IMR-90 (cell line): Measurements from ENCODE around the gene LENG1. TPM values are rescaled to one million over a fixed set of nuclear protein-coding genes. Genes with fewer than 3 reads are reported as not detected.
A peak's percentile ranks its signal among the peaks of the same experiment; 100 is the strongest.

Experiments
- ATAC-seq: fragments of 200-7000 bp; cut with Tn5 transposase; 2 replicates; pipeline ENCODE4 v1.9.1; 2020; ENCODE audit warnings: low read depth, mild to moderate bottlenecking, moderate library complexity
- BruUV-seq: library from RNA; stranded (reverse); fragments of 400-500 nt; replicated peaks from 2 replicates; lab custom pipeline; 2021; lab: Mats Ljungman, UMichigan
- CTCF ChIA-PET: fragments of 300-600 bp; formaldehyde crosslinking; extraction: SDS; loops from one replicate; lab custom pipeline; 2021; ENCODE audit warnings: antibody characterized with exemption; lab: Yijun Ruan, JAX
- POLR2A ChIA-PET: fragments of 300-600 bp; sonication (Branson Sonifier 250); formaldehyde crosslinking; loops from one replicate; lab custom pipeline; 2022; ENCODE audit warnings: antibody characterized with exemption; ENCODE audit not compliant: unreplicated experiment; lab: Charles Lee
- DNase-seq: peaks from one replicate; pipeline ENCODE4 v3.0.0; 2013
- H2AFZ ChIP-seq: replicated peaks from 2 replicates; pipeline ENCODE3; 2013; ENCODE audit warnings: low read length, mild to moderate bottlenecking; ENCODE audit not compliant: poor library complexity
- H2AK5ac ChIP-seq: 2 replicates; pipeline ENCODE4 v1.6.1; 2013; ENCODE audit warnings: low read depth, low read length, inconsistent platforms
- H2AK9ac ChIP-seq: replicated peaks from 2 replicates; pipeline ENCODE3; 2013; ENCODE audit warnings: mild to moderate bottlenecking, low read depth, low read length, moderate library complexity; ENCODE audit not compliant: poor library complexity
- H2BK120ac ChIP-seq: 2 replicates; pipeline ENCODE4 v1.6.1; 2013; ENCODE audit warnings: low read depth, low read length, inconsistent platforms
- H2BK15ac ChIP-seq: 3 replicates; pipeline ENCODE4 v1.6.1; 2013; ENCODE audit warnings: low read depth, low read length, inconsistent platforms
- H2BK20ac ChIP-seq: 2 replicates; pipeline ENCODE4 v1.6.1; 2013; ENCODE audit warnings: low read depth, mild to moderate bottlenecking, inconsistent platforms, low read length, moderate library complexity
- H2BK5ac ChIP-seq: 2 replicates; pipeline ENCODE4 v1.6.1; 2013; ENCODE audit warnings: mild to moderate bottlenecking, low read depth, low read length, inconsistent platforms; ENCODE audit not compliant: poor library complexity, severe bottlenecking
- H3K14ac ChIP-seq: replicated peaks from 2 replicates; pipeline ENCODE4 v1.6.1; 2013; ENCODE audit warnings: low read depth, low read length, inconsistent platforms
- H3K18ac ChIP-seq: 2 replicates; pipeline ENCODE4 v1.6.1; 2013; ENCODE audit warnings: low read depth, low read length, control low read depth
- H3K23ac ChIP-seq: 2 replicates; pipeline ENCODE4 v1.6.1; 2013; ENCODE audit warnings: low read depth, low read length, inconsistent platforms
- H3K27ac ChIP-seq: 2 replicates; pipeline ENCODE4 v1.5.1; 2013; ENCODE audit warnings: mild to moderate bottlenecking, control low read depth, low read length; ENCODE audit not compliant: insufficient read depth
- H3K27me3 ChIP-seq: 2 replicates; pipeline ENCODE4 v1.6.1; 2013; ENCODE audit warnings: low read length; ENCODE audit not compliant: control insufficient read depth, insufficient read depth
- H3K36me3 ChIP-seq: 2 replicates; pipeline ENCODE4 v1.6.1; 2013; ENCODE audit warnings: low read length, mixed read lengths; ENCODE audit not compliant: control insufficient read depth, insufficient read depth
- H3K4ac ChIP-seq: 2 replicates; pipeline ENCODE4 v1.6.1; 2013; ENCODE audit warnings: low read depth, low read length, inconsistent platforms
- H3K4me1 ChIP-seq: 2 replicates; pipeline ENCODE4 v1.6.1; 2013; ENCODE audit warnings: low read length, mixed read lengths; ENCODE audit not compliant: control insufficient read depth, insufficient read depth
- H3K4me2 ChIP-seq: 2 replicates; pipeline ENCODE4 v1.6.1; 2013; ENCODE audit warnings: low read depth, mild to moderate bottlenecking, control low read depth, low read length, moderate library complexity
- H3K4me3 ChIP-seq: 2 replicates; pipeline ENCODE4 v1.5.1; 2013; ENCODE audit warnings: low read depth, mild to moderate bottlenecking, control low read depth, low read length, moderate library complexity; ENCODE audit not compliant: insufficient read depth
- H3K56ac ChIP-seq: 2 replicates; pipeline ENCODE4 v1.6.1; 2013; ENCODE audit warnings: low read length, inconsistent platforms; ENCODE audit not compliant: insufficient read depth; ENCODE audit errors: extremely low read depth
- H3K79me1 ChIP-seq, 2 experiments: 2 replicates each; pipeline ENCODE4 v1.6.1; 2013; ENCODE audit warnings: low read length in 2 of 2, inconsistent platforms in 1 of 2, low read depth in 1 of 2
- H3K9ac ChIP-seq: 2 replicates; pipeline ENCODE4 v1.6.1; 2013; ENCODE audit warnings: low read depth, low read length, control low read depth
- H3K9me1 ChIP-seq: 2 replicates; pipeline ENCODE4 v1.6.1; 2013; ENCODE audit warnings: low read length, inconsistent platforms; ENCODE audit not compliant: insufficient read depth
- H3K9me3 ChIP-seq: 2 replicates; pipeline ENCODE4 v1.6.1; 2013; ENCODE audit warnings: low read length; ENCODE audit not compliant: control insufficient read depth, insufficient read depth
- H4K20me1 ChIP-seq: 2 replicates; pipeline ENCODE4 v1.6.1; 2013; ENCODE audit warnings: low read length, inconsistent platforms; ENCODE audit not compliant: insufficient read depth
- H4K5ac ChIP-seq: 2 replicates; pipeline ENCODE4 v1.6.1; 2013; ENCODE audit warnings: mild to moderate bottlenecking, low read depth, low read length, control low read depth
- H4K8ac ChIP-seq, 2 experiments: 2 replicates each; pipeline ENCODE4 v1.6.1; 2013; ENCODE audit warnings: low read depth in 2 of 2, low read length in 2 of 2, control low read depth in 1 of 2, inconsistent platforms in 1 of 2
- H4K91ac ChIP-seq: 2 replicates; pipeline ENCODE4 v1.6.1; 2013; ENCODE audit warnings: low read depth, low read length, inconsistent platforms; ENCODE audit not compliant: insufficient read depth
- BHLHE40 ChIP-seq: fragments of 150-350 bp; IDR thresholded peaks from 2 replicates; pipeline ENCODE4 v1.6.1; 2016; ENCODE audit warnings: mild to moderate bottlenecking, low read depth, low read length
- SMC3 ChIP-seq: fragments of 150-350 bp; IDR thresholded peaks from 2 replicates; pipeline ENCODE4 v1.6.1; 2016; ENCODE audit warnings: low read depth, mild to moderate bottlenecking, antibody characterized with exemption, low read length, moderate library complexity
- WGBS, 2 experiments: methylation state at CpG; one replicate each; pipeline versions ENCODE4 v1.1.5 to v1.1.7; 2013; ENCODE audit warnings: missing lambda C conversion rate in 2 of 2; ENCODE audit not compliant: insufficient read length in 1 of 2; ENCODE audit errors: extremely low coverage in 2 of 2; 5-methylcytosine and 5-hydroxymethylcytosine counted together
- dilution Hi-C: fragments of 300-500 bp; cut with HindIII; formaldehyde crosslinking; loops from one replicate; pipeline ENCODE4 v1.14.3; 2018; ENCODE audit warnings: low sequenced_read_pairs; ENCODE audit not compliant: unreplicated experiment
- in situ Hi-C: fragments of 300-500 bp; cut with MboI; formaldehyde crosslinking; loops from 3 replicates; pipeline ENCODE4 v1.14.3; 2019; ENCODE audit warnings: low sequenced_read_pairs, inconsistent platforms, mixed read lengths
- intact Hi-C: fragments of 100-400 bp; cut with micrococcal nuclease; formaldehyde crosslinking; loops from 2 replicates; pipeline ENCODE4 v1.10.0; 2022
- polyA plus RNA-seq, 3 experiments: library from polyadenylated mRNA; depleted of rRNA; stranded (reverse); fragments of >200 nt; gene quantifications; 2 replicates each; pipeline ENCODE4 v1.2.3, GENCODE V29; 2012; ENCODE audit warnings: low replicate concordance in 1 of 3
- total RNA-seq: library from RNA; depleted of rRNA; stranded (reverse); fragments of >200 nt; gene quantifications from 2 replicates; pipeline ENCODE4 v1.2.3, GENCODE V29; 2012

Gene LENG1
- total and polyA plus RNA-seq, 2 of the 4 experiments (the other 2 are of a cell fraction) = 2.7 to 5.3 TPM

- Histone ChIP-seq H3K23ac (peak overlapping the region; percentile 64; the same call in 1 of the 2 replicates), H2BK20ac (no peak overlapping the region), H3K4me3 (peak overlapping the region; percentile 52), H3K4me1 (peaks cover 11% of the 10 kb centered on the region), H2AK5ac (peak overlapping the region; percentile 69), H4K8ac (peak overlapping the region; percentile 49 to 82; a peak in 2 of 4 replicates), H3K9ac (peak overlapping the region; percentile 68), H3K9me1 (no peaks in the 10 kb centered on the region; the same call in none of the 2 replicates), H3K27me3 (no peaks in the 10 kb centered on the region), H3K9me3 (no peaks in the 10 kb centered on the region), H3K36me3 (peaks cover 17% of the 10 kb centered on the region), H4K20me1 (no peaks in the 10 kb centered on the region), H3K4me2 (peak overlapping the region; percentile 73), H2BK120ac (no peak overlapping the region), H3K14ac (peak overlapping the region; percentile 23; the same call in 1 of the 2 replicates), H3K18ac (no peak overlapping the region), H4K5ac (peak overlapping the region; percentile 8), H2BK5ac (peak overlapping the region; percentile 47), H2AK9ac (peak overlapping the region; percentile 89), H3K79me1 (peaks cover 10 to 38% of the 10 kb centered on the region in 2 experiments; a peak in 3 of 4 replicates), H4K91ac (peak overlapping the region; percentile 68), H3K4ac (peak overlapping the region; percentile 55), H2BK15ac (no peak overlapping the region), H3K27ac (peak overlapping the region; percentile 67), H3K56ac (peak overlapping the region; percentile 64), H2AFZ (peak overlapping the region; percentile 97)
- no TSS peak for BruUV-seq
- ChIA-PET POLR2A (interaction anchor here (1.0 to 1.9 kb wide), 2 partner anchors 29 to 40 kb away, joined by 3 to 5 read pairs; partner anchors contain the start of genes MBOAT7 and RPS9), CTCF (no interaction called here)
- no peak for TF ChIP-seq BHLHE40
- TF ChIP-seq SMC3 = peak; percentile 3; the same call in 1 of the 2 replicates
- dilution Hi-C loops (no loop called here), intact Hi-C loops (no loop called here), in situ Hi-C loops (no loop called here)
- WGBS, 2 experiments = 2% methylated on average over 12 of the region's 28 CpGs; no CpG with 5 or more reads in 1 of the 2 experiments
- ATAC-seq (no peak), DNase-seq (peak; percentile 57)
Measured at GRCh38 chr19:54160182-54160811, 776 bp upstream of the LENG1 start.
